GM12878 (cell line): ENCODE results near the gene CCDC107. TPM values are rescaled to one million over a fixed set of nuclear protein-coding genes. Genes with fewer than 3 reads are reported as not detected.
A peak's percentile ranks its signal among the peaks of the same experiment; 100 is the strongest.

Experiments used
- ATAC-seq: fragments of 200-7000 bp; cut with Tn5 transposase; 3 replicates; pipeline ENCODE4 v1.9.1; 2020; ENCODE audit warnings: mild to moderate bottlenecking, moderate library complexity
- BruUV-seq: library from RNA; stranded (reverse); fragments of 400-500 nt; replicated peaks from 2 replicates; lab custom pipeline; 2021; lab: Mats Ljungman, UMichigan
- CTCF ChIA-PET: fragments of 300-600 bp; sonication (Branson Sonifier 250); formaldehyde crosslinking; extraction: SDS; loops from one replicate; lab custom pipeline; 2021; ENCODE audit warnings: inconsistent platforms; lab: Yijun Ruan, JAX
- POLR2A ChIA-PET: fragments of 350-600 bp; formaldehyde crosslinking; extraction: SDS; loops from one replicate; lab custom pipeline; 2021; ENCODE audit warnings: inconsistent platforms; lab: Charles Lee
- RAD21 ChIA-PET: fragments of 300-600 bp; sonication (Branson Sonifier 250); formaldehyde crosslinking; loops from one replicate; lab custom pipeline; 2023; ENCODE audit warnings: antibody characterized with exemption; ENCODE audit not compliant: unreplicated experiment; lab: Charles Lee
- SMC1A ChIA-PET: fragments of 300-600 bp; sonication (Branson Sonifier 250); formaldehyde crosslinking; loops from one replicate; lab custom pipeline; 2023; ENCODE audit not compliant: unreplicated experiment, uncharacterized antibody; lab: Charles Lee
- DNase-seq: peaks from one replicate; pipeline ENCODE4 v3.0.0-alpha.2; 2011; ENCODE audit warnings: low read depth, low spot score
- FAIRE-seq: peaks from 3 replicates; lab custom pipeline; 2011; peaks lifted over from hg19 to GRCh38; lab: Jason Lieb, UNC
- H2AFZ ChIP-seq: 2 replicates; pipeline ENCODE4 v1.6.0; 2011; ENCODE audit warnings: low read depth, low read length, control low read depth; ENCODE audit not compliant: control insufficient read depth
- H3K27ac ChIP-seq: 2 replicates; pipeline ENCODE4 v1.5.1; 2011; ENCODE audit warnings: control low read depth; ENCODE audit not compliant: control insufficient read depth, insufficient read depth
- H3K27me3 ChIP-seq, 2 experiments: replicated peaks in 1 of 2; 2 replicates each; pipeline versions ENCODE4 v1.6.0 to v1.6.1; 2011; ENCODE audit warnings: low read length in 1 of 2; ENCODE audit not compliant: control insufficient read depth in 2 of 2, insufficient read depth in 2 of 2
- H3K36me3 ChIP-seq, 2 experiments: 2 replicates each; pipeline ENCODE4 v1.5.1; 2011; ENCODE audit warnings: low read length in 1 of 2; ENCODE audit not compliant: control insufficient read depth in 2 of 2, insufficient read depth in 2 of 2
- H3K4me1 ChIP-seq: 2 replicates; pipeline ENCODE4 v1.6.1; 2011; ENCODE audit warnings: mild to moderate bottlenecking, low read length, moderate library complexity, mixed read lengths; ENCODE audit not compliant: control insufficient read depth, insufficient read depth
- H3K4me2 ChIP-seq: 2 replicates; pipeline ENCODE4 v1.6.0; 2011; ENCODE audit warnings: control low read depth; ENCODE audit not compliant: control insufficient read depth, insufficient read depth
- H3K4me3 ChIP-seq: fragments of 200-600 bp; sonication (generic); 2 replicates; pipeline ENCODE4 v1.5.1; 2016
- H3K79me2 ChIP-seq: 2 replicates; pipeline ENCODE4 v1.6.0; 2011; ENCODE audit warnings: low read length; ENCODE audit not compliant: control insufficient read depth, insufficient read depth
- H3K9ac ChIP-seq: 2 replicates; pipeline ENCODE4 v1.8.0; 2011; ENCODE audit warnings: low read length, control low read depth, mixed read lengths; ENCODE audit not compliant: control insufficient read depth, insufficient read depth
- H3K9me3 ChIP-seq: replicated peaks from 3 replicates; pipeline ENCODE4 v1.5.1; 2011; ENCODE audit warnings: mild to moderate bottlenecking, low read length; ENCODE audit not compliant: control insufficient read depth, insufficient read depth
- H4K20me1 ChIP-seq: 2 replicates; pipeline ENCODE4 v1.6.0; 2011; ENCODE audit not compliant: control insufficient read depth, insufficient read depth
- ASH2L ChIP-seq: fragments of 300-600, 200-600 bp; sonication (generic); IDR thresholded peaks from 2 replicates; pipeline ENCODE4 v1.6.1; 2017; ENCODE audit warnings: low read depth, mild to moderate bottlenecking, borderline replicate concordance
- BCL11A ChIP-seq: IDR thresholded peaks from 2 replicates; pipeline ENCODE4 v1.6.1; 2011; ENCODE audit warnings: low read depth, low read length
- CBX3 ChIP-seq: fragments of 200-600 bp; sonication (generic); IDR thresholded peaks from 2 replicates; pipeline ENCODE4 v1.6.1; 2016; ENCODE audit warnings: low read depth, borderline replicate concordance
- FOXM1 ChIP-seq: IDR thresholded peaks from 2 replicates; pipeline ENCODE4 v1.6.1; 2012; ENCODE audit warnings: low read depth, mild to moderate bottlenecking, inconsistent platforms, low read length, moderate library complexity
- GATAD2B ChIP-seq: fragments of 450-650 bp; conservative IDR thresholded peaks from 2 replicates; pipeline ENCODE4 v1.6.1; 2017; ENCODE audit warnings: low read depth, mild to moderate bottlenecking, moderate library complexity
- MTA3 ChIP-seq: IDR thresholded peaks from 2 replicates; pipeline ENCODE4 v1.6.1; 2012; ENCODE audit warnings: low read length, inconsistent platforms, borderline replicate concordance
- NKRF ChIP-seq: fragments of 450-650 bp; conservative IDR thresholded peaks from 2 replicates; pipeline ENCODE4 v1.6.1; 2017; ENCODE audit warnings: mild to moderate bottlenecking, moderate library complexity
- PBX3 ChIP-seq: IDR thresholded peaks from 2 replicates; pipeline ENCODE4 v1.6.1; 2011; ENCODE audit warnings: mild to moderate bottlenecking, low read depth, low read length, moderate library complexity; ENCODE audit not compliant: insufficient replicate concordance
- POLR2AphosphoS2 ChIP-seq: IDR thresholded peaks from 2 replicates; pipeline ENCODE4 v1.6.1; 2011; ENCODE audit warnings: low read depth, mild to moderate bottlenecking, low read length, improper control_type of control experiment, moderate library complexity
- SRF ChIP-seq, 2 experiments: IDR thresholded peaks; 2 replicates each; pipeline ENCODE4 v1.6.1; 2011; ENCODE audit warnings: low read depth in 2 of 2, low read length in 2 of 2, mild to moderate bottlenecking in 1 of 2, moderate library complexity in 1 of 2
- TARDBP ChIP-seq: IDR thresholded peaks from 2 replicates; pipeline ENCODE4 v1.6.1; 2016; ENCODE audit warnings: borderline replicate concordance
- TCF12 ChIP-seq: IDR thresholded peaks from 2 replicates; pipeline ENCODE4 v1.6.1; 2011; ENCODE audit warnings: low read depth, mild to moderate bottlenecking, low read length
- WGBS: methylation state at CpG from one replicate; pipeline ENCODE4 v1.1.6; 2016; ENCODE audit warnings: low lambda C conversion rate; ENCODE audit not compliant: insufficient replicate concordance, insufficient coverage; ENCODE audit errors: missing lambda C conversion rate; 5-methylcytosine and 5-hydroxymethylcytosine counted together
- in situ Hi-C: fragments of 300-500 bp; cut with MboI; formaldehyde crosslinking; loops from 9 replicates; pipeline ENCODE4 v1.14.3; 2018; ENCODE audit warnings: mixed read lengths
- intact Hi-C: fragments of 100-400 bp; cut with micrococcal nuclease; formaldehyde crosslinking; loops from one replicate; pipeline ENCODE4 v1.14.2; 2022; ENCODE audit not compliant: unreplicated experiment
- polyA plus RNA-seq, 11 experiments: library from polyadenylated mRNA; depleted of rRNA in 4 of 11; unstranded in 6 of 11; stranded (reverse) in 5 of 11; fragments of >200 nt; fragmentation: Nextera tagmentation in 4 of 11; fragmentation: Illumina TruSeq in 1 of 11; extraction: Ambion mirVana in 4 of 11; extraction: Trizol in 1 of 11; gene quantifications; 1 replicate in 1 of 11; 2 replicates in 10 of 11; pipeline versions ENCODE4 v1.2.1 to v1.2.3, GENCODE V29; 2011 to 2016; ENCODE audit warnings: inconsistent platforms in 2 of 11, missing spikeins in 2 of 11, low read depth in 1 of 11
- total RNA-seq, 4 experiments: library from RNA; depleted of rRNA in 3 of 4; stranded (reverse); fragments of >200 nt in 3 of 4; fragmentation: Illumina TruSeq in 1 of 4; extraction: Trizol in 1 of 4; gene quantifications; 2 replicates each; pipeline versions ENCODE4 v1.2.1 to v1.2.3, GENCODE V29; 2013 to 2021

Gene CCDC107
- total and polyA plus RNA-seq, 10 of the 15 experiments (the other 5 are each of a cell fraction or from before 2014, with no cell fraction given), result 0.19 to 18.3 (median 10.6) TPM

GRCh38 chr9:35705372-35705771 lies 47.3 kb downstream of the CCDC107 start:
- in situ Hi-C loops, result no loop called here
- no TSS peak for BruUV-seq
- POLR2A ChIA-PET, result no interaction called here
- H4K20me1 ChIP-seq, result no peaks in the 10 kb centered on the region
- no peaks in the 10 kb centered on the region for H3K79me2 ChIP-seq
- no peak for DNase-seq
- H3K9me3 ChIP-seq, result no peaks in the 10 kb centered on the region
- 82% methylated on average over 8 of the region's 8 CpGs for WGBS
- TF ChIP-seq FOXM1 (no peak), PBX3 (no peak)
- TF ChIP-seq, all 136 proteins: peak for 0
- Histone ChIP-seq H3K4me2 (no peak overlapping the region), H2AFZ (no peak overlapping the region), H3K4me1 (no peaks in the 10 kb centered on the region), H3K4me3 (no peak overlapping the region), H3K27ac (no peak overlapping the region), H3K27me3 (no peaks in the 10 kb centered on the region), H3K9ac (no peak overlapping the region), H3K36me3 (peaks cover 51 to 64% of the 10 kb centered on the region in 2 experiments)
- ATAC-seq (no peak), FAIRE-seq (no peak)
- CTCF ChIA-PET, result interaction anchor here (1.4 to 4.1 kb wide), 2 partner anchors 9 to 36 kb away, joined by 3 to 33 read pairs; no protein-coding TSS in a partner anchor
- RAD21 ChIA-PET, result no interaction called here
- intact Hi-C loops, result no loop called here
- SMC1A ChIA-PET, result interaction anchor here (0.7 to 2.2 kb wide), 2 partner anchors 22 to 39 kb away, joined by 3 to 5 read pairs; no protein-coding TSS in a partner anchor

GRCh38 chr9:35705836-35706430 lies 47.8 kb downstream of the CCDC107 start:
- ChIA-PET SMC1A (interaction anchor here (2.2 kb wide), 1 partner anchor 22 kb away, joined by 5 read pairs; no protein-coding TSS in a partner anchor), CTCF (interaction anchor here (1.4 to 4.1 kb wide), 2 partner anchors 9 to 36 kb away, joined by 3 to 33 read pairs; no protein-coding TSS in a partner anchor), RAD21 (no interaction called here), POLR2A (interaction anchor here (0.8 kb wide), 1 partner anchor 9 kb away, joined by 3 read pairs; no protein-coding TSS in a partner anchor)
- Histone ChIP-seq H3K79me2 (no peaks in the 10 kb centered on the region), H3K27me3 (no peaks in the 10 kb centered on the region), H3K4me2 (no peak overlapping the region), H2AFZ (no peak overlapping the region), H3K36me3 (peaks cover 56 to 64% of the 10 kb centered on the region in 2 experiments), H3K9ac (no peak overlapping the region), H3K4me1 (no peaks in the 10 kb centered on the region), H4K20me1 (no peaks in the 10 kb centered on the region), H3K4me3 (no peak overlapping the region), H3K9me3 (no peaks in the 10 kb centered on the region), H3K27ac (no peak overlapping the region)
- intact Hi-C loops (no loop called here), in situ Hi-C loops (no loop called here)
- TSS peak; percentile 47 for BruUV-seq
- TF ChIP-seq ASH2L (no peak), SRF (IDR thresholded peaks at IDR 0.05; ENCODE audit: low read depth in 2 of 2, low read length in 2 of 2) (no peak), TARDBP (no peak), TCF12 (no peak), MTA3 (no peak), BCL11A (no peak), NKRF (no peak), POLR2AphosphoS2 (no peak), CBX3 (no peak), GATAD2B (no peak)
- no peak for DNase-seq
- FAIRE-seq, result no peak
- 91% methylated on average over 7 of the region's 7 CpGs for WGBS
- ATAC-seq, result no peak
